HFF-Myc (cell line): ENCODE results near the gene KLHL35.

ENCODE experiments used
- DNase-seq: peaks from one replicate; pipeline ENCODE4 v3.0.0-alpha.2; 2011; ENCODE audit warnings: low read depth; ENCODE audit errors: extremely low read depth
- H3K4me3 ChIP-seq: replicated peaks from 2 replicates; pipeline ENCODE4 v1.5.1; 2011; ENCODE audit warnings: low read depth, mild to moderate bottlenecking, control low read depth, low read length
- TF ChIP-seq, protein P1 (sequence below): IDR thresholded peaks from 2 replicates; pipeline ENCODE4 v1.5.1; 2012; ENCODE audit warnings: mild to moderate bottlenecking, low read depth, low read length, control low read depth; ENCODE audit errors: missing control alignments

KLHL35 gene, protein sequence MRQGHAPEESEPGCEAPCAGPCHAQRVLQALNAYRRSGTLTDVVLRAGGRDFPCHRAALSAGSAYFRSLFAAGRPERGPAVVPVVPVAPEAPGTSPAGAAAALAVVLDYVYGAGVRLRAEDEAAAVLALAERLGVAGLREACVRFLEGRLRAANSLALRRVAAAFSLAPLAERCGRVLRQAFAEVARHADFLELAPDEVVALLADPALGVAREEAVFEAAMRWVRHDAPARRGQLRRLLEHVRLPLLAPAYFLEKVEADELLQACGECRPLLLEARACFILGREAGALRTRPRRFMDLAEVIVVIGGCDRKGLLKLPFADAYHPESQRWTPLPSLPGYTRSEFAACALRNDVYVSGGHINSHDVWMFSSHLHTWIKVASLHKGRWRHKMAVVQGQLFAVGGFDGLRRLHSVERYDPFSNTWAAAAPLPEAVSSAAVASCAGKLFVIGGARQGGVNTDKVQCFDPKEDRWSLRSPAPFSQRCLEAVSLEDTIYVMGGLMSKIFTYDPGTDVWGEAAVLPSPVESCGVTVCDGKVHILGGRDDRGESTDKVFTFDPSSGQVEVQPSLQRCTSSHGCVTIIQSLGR

DNA sequence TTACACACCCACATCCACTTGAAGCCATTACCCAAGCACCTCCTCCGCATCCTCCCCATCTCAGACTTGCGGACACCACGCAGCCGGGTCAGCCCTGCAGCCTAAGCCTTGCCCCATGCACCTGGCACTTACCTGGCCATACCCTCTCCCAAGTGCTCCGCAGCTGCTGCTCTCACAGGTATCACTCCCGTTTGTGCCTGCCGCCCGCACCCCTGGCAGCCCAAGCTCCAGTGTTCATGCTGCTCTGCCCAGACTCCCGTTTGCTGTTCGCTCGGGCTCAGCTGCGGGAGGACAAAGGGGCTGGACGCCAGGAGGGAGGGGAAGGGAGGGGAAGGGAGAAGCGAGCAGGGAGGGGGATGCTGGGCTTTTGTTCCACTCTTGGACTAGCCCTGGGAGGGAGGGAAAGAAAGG lies at the start of gene KLHL35:
Gene KLHL35 (minus strand): TSS at position 293 of the 411 bp plus-strand sequence. CDS start 2,574 bp downstream, outside the sequence.
- TF ChIP-seq, protein P1, sequence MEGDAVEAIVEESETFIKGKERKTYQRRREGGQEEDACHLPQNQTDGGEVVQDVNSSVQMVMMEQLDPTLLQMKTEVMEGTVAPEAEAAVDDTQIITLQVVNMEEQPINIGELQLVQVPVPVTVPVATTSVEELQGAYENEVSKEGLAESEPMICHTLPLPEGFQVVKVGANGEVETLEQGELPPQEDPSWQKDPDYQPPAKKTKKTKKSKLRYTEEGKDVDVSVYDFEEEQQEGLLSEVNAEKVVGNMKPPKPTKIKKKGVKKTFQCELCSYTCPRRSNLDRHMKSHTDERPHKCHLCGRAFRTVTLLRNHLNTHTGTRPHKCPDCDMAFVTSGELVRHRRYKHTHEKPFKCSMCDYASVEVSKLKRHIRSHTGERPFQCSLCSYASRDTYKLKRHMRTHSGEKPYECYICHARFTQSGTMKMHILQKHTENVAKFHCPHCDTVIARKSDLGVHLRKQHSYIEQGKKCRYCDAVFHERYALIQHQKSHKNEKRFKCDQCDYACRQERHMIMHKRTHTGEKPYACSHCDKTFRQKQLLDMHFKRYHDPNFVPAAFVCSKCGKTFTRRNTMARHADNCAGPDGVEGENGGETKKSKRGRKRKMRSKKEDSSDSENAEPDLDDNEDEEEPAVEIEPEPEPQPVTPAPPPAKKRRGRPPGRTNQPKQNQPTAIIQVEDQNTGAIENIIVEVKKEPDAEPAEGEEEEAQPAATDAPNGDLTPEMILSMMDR = no peak
- no peak for DNase-seq
- H3K4me3 ChIP-seq = no peak within 1 kb of the TSS

DNA sequence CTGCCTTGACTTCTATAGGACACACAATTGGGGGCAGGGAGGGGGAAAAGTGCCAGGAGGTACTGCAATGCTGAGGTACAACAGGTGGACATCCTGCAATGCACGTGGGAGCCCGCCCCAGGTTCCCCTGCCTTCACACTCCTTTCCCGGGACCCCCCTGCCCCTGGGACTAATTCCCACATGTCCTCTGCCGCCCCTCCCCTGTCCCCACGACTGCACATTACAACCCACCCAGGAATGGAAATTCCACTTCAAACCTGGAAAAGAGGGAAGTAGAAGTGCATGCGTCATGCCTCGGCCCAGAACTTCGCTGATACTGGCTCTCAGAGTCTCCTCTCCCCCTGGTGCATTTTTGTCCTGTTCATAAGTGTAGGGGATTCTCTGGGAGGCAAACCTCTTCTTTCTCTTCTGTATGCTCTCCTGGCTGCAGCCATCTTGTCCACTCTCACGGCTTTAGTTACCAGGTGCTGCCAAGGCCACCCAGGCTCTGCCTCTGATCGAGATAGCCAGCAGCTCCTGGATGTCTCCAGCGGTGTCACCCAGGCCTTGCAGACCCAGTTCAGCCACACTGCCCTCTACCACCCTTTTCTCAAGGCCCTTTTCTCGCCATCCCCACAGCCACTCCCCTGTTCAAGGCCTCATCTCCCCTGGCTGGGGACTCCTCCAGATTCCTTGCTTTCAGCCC lies 49.1 kb upstream of the KLHL35 start:
- no peak overlapping the region for H3K4me3 ChIP-seq
- no peak for DNase-seq
- TF ChIP-seq, protein P1 = no peak

DNA sequence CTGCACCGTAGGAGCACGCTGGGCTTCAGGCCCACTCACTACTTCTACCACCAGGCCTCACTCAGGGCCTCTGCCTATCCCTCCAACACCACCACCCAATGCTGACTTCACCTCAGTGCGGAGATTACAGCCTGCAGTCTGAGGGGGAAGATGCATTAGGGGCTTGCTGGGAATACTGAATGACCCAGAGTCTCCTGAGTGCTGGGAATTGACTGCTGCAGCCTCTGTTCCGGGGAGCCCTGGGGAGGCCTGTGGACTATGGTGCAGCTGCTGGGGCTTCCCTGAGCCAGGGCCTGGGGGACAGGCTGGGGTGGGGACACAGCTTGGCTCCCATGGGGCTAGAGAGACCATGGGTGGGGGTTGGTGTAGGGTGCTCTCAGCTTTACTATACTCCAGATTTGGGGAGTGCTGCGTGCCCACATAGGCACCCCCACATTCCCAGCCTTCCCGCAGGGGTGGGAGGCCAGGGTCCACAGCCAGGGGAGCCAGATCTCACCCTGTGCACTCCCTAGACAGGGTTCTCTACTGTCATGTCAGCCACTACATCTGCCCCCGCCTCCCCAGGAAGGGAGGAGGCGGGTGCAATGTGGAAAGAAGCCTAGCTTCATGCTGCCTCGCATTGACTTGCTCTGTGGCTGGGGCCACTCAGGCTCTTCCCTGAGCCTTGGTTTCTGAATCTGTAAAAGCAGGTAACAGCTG lies 48.4 kb upstream of the KLHL35 start:
- H3K4me3 ChIP-seq = no peak overlapping the region
- TF ChIP-seq, protein P1 = no peak
- DNase-seq = no peak

DNA sequence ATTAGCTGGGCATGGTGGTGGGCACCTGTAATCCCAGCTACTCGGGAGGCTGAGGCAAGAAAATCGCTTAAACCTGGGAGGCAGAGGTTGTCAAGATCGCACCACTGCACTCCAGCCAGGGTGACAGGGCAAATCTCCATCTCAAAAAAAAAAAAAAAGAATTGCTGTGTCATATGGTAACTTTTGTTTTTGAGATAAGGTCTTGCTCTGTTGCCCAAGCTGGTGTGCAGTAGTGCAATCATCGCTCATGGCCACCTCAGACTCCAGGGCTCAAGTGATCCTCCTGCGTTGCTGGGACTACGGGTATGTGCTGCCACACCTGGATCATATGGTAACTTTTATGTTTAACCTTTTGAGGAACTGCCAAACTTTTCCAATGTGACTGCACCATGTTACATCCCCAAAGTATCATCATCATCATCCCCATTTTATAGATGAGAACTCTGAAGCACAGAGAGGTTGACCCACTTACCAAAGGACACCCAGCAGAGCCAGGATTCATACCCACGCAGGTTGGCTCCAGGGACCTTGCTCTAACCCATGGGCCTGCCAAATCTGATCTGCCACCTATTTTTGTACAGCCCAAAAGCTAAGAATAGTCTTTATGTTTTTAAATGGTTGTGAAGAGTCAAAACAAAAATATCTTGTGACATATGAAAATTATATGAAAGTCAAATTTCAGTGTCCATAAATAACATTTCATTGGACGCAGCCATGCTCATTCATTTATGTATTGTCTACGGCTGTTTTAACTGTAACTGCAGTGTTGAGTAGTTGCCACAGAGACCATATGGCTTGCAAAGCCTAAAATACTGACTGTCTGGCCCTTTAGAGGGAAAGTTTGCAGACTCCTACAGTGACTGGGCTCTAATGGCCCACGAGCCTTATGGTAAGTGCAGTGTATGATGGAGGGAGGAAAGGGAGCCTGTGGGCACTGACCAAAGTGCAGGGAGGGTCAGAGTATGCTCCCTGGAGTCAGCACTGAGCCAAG lies 47.5 kb upstream of the KLHL35 start:
- DNase-seq = no peak
- TF ChIP-seq, protein P1 = no peak
- H3K4me3 ChIP-seq = no peak overlapping the region

DNA sequence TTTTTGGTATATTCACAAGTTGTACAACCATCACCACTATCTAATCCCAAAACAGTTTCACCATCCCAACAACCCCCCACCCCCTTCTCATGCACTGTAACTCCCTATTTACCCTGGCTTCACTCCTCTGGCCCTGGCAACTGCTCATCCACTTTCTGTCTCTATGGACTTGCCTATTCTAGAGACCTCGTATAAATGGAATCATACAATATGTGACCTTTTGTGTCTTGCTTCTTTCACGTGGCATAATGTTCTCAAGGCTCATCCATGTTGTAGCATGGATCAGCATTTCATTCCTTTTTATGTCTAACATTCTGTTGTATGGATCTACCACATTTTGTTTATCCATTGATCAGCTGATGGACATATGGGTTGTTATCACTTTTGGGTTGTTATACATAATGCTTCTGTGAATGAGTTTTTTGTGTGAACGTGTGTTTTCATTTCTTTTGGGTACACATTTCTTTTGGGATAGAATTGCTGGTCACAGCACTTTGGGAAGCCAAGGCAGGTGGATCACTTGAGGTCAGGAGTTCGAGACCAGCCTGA lies 46.7 kb upstream of the KLHL35 start:
- TF ChIP-seq, protein P1 = no peak
- DNase-seq = no peak
- no peak overlapping the region for H3K4me3 ChIP-seq
